ENCODE results near the gene SNPH. TPM values are rescaled to one million over a fixed set of nuclear protein-coding genes. Genes with fewer than 3 reads are reported as not detected.
A peak's percentile ranks its signal among the peaks of the same experiment; 100 is the strongest.
"Not testable (repeated sequence)": the region's sequence is repeated elsewhere in the genome, so short reads cannot be mapped to it uniquely, and the experiment has no call there.

Gene SNPH
- total RNA-seq, 1 donor from 2014 or later = 6.9 TPM

- intact Hi-C loops (cut with DNase I) = no loop called here
- no peak for DNase-seq (ENCODE audit: low spot score)
These were observed 66.7 kb downstream of the SNPH start for GRCh38 chr20:1332749-1333300.

GRCh38 chr20:1333462-1334369, 67.6 kb downstream of the SNPH start:
- no peak for DNase-seq (ENCODE audit: low spot score)
- intact Hi-C loops (cut with DNase I) = no loop called here

- intact Hi-C loops (cut with DNase I) = no loop called here
These were observed 68.3 kb downstream of the SNPH start for GRCh38 chr20:1334370-1334731.

GRCh38 chr20:1334761-1335160, 68.7 kb downstream of the SNPH start:
- no peak for DNase-seq (ENCODE audit: low spot score)
- intact Hi-C loops (cut with DNase I) = no loop called here

More at GRCh38 chr20:1334370-1334731, 68.3 kb downstream of the SNPH start:
- DNase-seq (ENCODE audit: low spot score) = no peak

GRCh38 chr20:1335961-1336698, 70.0 kb downstream of the SNPH start:
- intact Hi-C loops (cut with DNase I) = loop anchor here (2.0 kb wide), 1 partner anchor 39 kb away; no protein-coding TSS in a partner anchor
- DNase-seq (ENCODE audit: low spot score) = no peak

- intact Hi-C loops (cut with DNase I) = loop anchor here (2.0 kb wide), 1 partner anchor 38 kb away; no protein-coding TSS in a partner anchor
- DNase-seq (ENCODE audit: low spot score) = peak; percentile 89
These were observed 70.7 kb downstream of the SNPH start for GRCh38 chr20:1336699-1337367.

GRCh38 chr20:1337441-1337840, 71.3 kb downstream of the SNPH start:
- intact Hi-C loops (cut with DNase I) = loop anchor here (2.0 kb wide), 1 partner anchor 37 kb away; no protein-coding TSS in a partner anchor
- no peak for DNase-seq (ENCODE audit: low spot score)

- intact Hi-C loops (cut with DNase I) = no loop called here
- no peak for DNase-seq (ENCODE audit: low spot score)
These were observed 72.0 kb downstream of the SNPH start for GRCh38 chr20:1338096-1338495.

GRCh38 chr20:1338801-1339200, 72.7 kb downstream of the SNPH start:
- no peak for DNase-seq (ENCODE audit: low spot score)
- intact Hi-C loops (cut with DNase I) = no loop called here

- intact Hi-C loops (cut with DNase I) = no loop called here
- no peak for DNase-seq (ENCODE audit: low spot score)
These were observed 75.6 kb downstream of the SNPH start for GRCh38 chr20:1341561-1342265.

- intact Hi-C loops (cut with DNase I); DNase-seq (ENCODE audit: low spot score): not testable (repeated sequence)
These were observed 77.5 kb downstream of the SNPH start for GRCh38 chr20:1343446-1344124.

GRCh38 chr20:1345030-1345755, 79.1 kb downstream of the SNPH start:
- DNase-seq (ENCODE audit: low spot score) = no peak
- intact Hi-C loops (cut with DNase I) = no loop called here

- intact Hi-C loops (cut with DNase I) = no loop called here
- DNase-seq (ENCODE audit: low spot score) = no peak
These were observed 79.6 kb downstream of the SNPH start for GRCh38 chr20:1345756-1346093.

GRCh38 chr20:1346315-1346969, 80.3 kb downstream of the SNPH start:
- intact Hi-C loops (cut with DNase I) = no loop called here

GRCh38 chr20:1353956-1354355, 87.9 kb downstream of the SNPH start:
- intact Hi-C loops (cut with DNase I) = no loop called here
- no peak for DNase-seq (ENCODE audit: low spot score)

More at GRCh38 chr20:1346315-1346969, 80.3 kb downstream of the SNPH start:
- DNase-seq (ENCODE audit: low spot score) = no peak

GRCh38 chr20:1357921-1358671, 92.0 kb downstream of the SNPH start:
- DNase-seq (ENCODE audit: low spot score) = no peak
- intact Hi-C loops (cut with DNase I) = no loop called here
